Hematopoietic multipotent progenitor cell treated with erythropoietin and hydrocortisone succinate and interleukin-3 and kit ligand, for 17 days (in vitro differentiated cells): ENCODE data around the gene ZNF491.
A peak's percentile ranks its signal among the peaks of the same experiment; 100 is the strongest.
"Not testable (repeated sequence)": the region's sequence is repeated elsewhere in the genome, so short reads cannot be mapped to it uniquely, and the experiment has no call there.

Experiments used
- DNase-seq: peaks from one replicate; pipeline ENCODE4 v3.0.0-alpha.2; 2015; ENCODE audit warnings: low spot score

The ZNF491 gene

GRCh38 chr19:11806354-11807098 lies 8.2 kb downstream of the ZNF491 start:
- DNase-seq, result no peak

DNA sequence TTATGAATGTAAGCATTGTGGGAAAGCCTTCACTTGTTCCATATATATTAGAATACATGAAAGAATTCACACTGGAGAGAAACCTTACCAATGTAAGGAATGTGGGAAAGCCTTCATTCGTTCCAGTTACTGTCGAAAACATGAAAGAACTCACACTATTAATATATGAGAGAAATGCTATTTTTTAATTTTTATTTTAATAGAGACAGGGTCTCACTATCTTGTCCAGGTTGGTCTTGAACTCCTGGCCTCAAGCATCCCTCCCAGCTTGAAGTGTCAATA lies 8.7 kb downstream of the ZNF491 start:
- no peak for DNase-seq

DNA sequence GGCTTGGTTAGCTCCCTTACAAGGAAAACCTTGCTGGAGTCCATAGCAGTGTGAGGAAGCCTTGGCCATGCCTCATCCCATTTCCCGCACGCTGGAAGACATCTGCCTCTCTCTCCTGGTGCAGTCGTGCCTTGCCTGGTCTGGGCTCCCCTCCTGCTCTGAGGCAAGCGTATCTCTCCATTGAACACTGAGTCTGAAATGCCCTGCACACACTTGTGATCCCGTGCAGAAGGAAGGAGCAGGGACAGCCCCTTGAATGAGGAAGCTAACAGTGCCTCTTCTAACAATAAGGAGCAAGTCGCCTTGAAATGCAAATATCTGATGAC lies 15.3 kb downstream of the ZNF491 start:
- no peak for DNase-seq

- peak; percentile 78 for DNase-seq
Measured at GRCh38 chr19:11814029-11814699, 15.8 kb downstream of the ZNF491 start, which contains the start of gene ZNF440. TSS of gene ZNF440 (plus strand) at chr19:11814273. CDS start at chr19:11814448, 175 bp downstream.

DNA sequence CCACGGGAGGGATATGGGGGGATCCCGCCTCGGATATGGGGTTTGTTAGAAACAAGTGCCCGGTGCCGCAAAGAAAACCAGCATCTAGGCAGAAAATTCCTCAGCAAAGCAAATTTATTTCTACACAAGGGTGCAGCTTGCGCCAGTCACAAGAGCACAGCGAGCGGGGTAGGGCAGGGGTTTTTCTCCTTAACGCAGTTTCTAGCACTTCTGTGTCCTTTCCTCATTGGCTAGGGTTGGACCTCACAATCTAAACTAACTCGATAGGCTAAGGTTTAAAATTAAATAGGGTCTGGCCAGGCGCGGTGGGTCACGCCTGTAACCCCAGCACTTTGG lies 16.3 kb downstream of the ZNF491 start:
- no peak for DNase-seq

DNA sequence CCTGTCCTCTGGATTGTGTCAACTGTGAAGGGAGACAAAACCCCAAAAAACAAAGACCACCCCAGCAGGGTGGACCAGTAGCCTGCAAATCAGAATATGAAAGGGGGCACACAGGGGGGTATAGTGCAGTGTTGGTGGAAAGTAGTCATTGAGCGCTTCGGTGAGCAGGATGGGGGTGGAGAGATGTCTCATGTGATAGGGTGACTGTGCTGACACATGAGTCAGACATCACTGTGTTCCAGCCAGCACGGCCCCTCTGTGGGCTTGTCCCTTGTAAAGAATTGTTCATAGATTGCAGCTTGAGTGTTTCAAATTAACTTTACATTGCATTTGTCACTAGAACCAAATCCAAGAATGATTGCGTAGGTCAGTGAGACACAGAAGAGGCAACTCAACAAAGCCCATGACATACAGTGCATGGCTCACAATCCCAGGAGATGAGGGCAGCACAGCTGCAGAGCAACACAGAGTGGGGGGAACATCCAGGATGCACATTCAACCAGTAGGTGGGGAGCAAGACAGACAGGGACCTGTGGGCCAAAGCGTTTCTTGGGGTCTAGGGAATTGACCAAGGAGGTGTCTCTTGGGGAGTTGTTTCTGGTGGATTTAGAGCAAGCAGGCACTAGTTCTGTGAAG lies 23.3 kb downstream of the ZNF491 start:
- no peak for DNase-seq

- DNase-seq, result not testable (repeated sequence)
Measured at GRCh38 chr19:11828957-11829876, 30.9 kb downstream of the ZNF491 start.

DNA sequence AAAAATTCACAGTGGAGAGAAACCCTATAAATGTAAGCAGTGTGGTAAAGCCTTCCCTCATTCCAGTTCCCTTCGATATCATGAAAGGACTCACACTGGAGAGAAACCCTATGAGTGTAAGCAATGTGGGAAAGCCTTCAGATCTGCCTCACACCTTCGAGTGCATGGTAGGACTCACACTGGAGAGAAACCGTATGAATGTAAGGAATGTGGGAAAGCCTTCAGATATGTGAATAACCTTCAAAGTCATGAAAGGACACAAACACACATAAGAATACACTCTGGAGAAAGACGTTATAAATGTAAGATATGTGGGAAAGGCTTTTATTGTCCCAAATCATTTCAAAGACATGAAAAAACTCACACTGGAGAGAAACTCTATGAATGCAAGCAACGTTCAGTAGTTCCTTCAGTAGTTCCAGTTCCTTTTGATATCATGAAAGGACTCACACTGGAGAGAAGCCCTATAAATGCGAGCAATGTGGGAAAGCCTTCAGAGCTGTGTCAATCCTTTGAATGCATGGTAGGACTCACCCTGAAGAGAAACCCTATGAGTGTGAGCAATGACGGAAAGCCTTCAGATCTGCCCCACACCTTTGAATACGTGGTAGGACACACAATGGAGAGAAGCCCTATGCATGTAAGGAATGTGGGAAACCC lies 34.1 kb downstream of the ZNF491 start:
- no peak for DNase-seq

GRCh38 chr19:11833541-11833940 lies 35.2 kb downstream of the ZNF491 start:
- no peak for DNase-seq

DNA sequence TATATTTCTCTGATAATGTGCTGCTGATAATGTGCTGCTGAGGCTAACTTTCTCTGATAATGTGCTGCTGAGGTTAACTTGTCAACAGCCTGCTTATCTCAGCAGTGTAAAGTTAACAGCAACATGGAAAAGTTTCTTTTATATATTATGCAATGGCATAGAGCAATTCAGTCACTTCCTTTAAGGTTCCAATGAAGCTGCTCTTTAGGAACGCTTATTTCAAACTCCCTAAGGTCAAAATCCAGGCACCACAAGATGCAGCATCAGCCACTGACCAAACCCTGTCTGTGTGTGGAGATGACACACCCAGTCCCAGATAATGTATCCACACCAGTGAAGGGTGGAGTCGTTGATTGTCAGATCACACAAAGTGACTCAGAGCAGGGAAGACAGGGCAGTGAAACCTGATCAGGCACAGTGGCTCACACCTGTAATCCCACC lies 37.3 kb downstream of the ZNF491 start:
- not testable (repeated sequence) for DNase-seq

DNA sequence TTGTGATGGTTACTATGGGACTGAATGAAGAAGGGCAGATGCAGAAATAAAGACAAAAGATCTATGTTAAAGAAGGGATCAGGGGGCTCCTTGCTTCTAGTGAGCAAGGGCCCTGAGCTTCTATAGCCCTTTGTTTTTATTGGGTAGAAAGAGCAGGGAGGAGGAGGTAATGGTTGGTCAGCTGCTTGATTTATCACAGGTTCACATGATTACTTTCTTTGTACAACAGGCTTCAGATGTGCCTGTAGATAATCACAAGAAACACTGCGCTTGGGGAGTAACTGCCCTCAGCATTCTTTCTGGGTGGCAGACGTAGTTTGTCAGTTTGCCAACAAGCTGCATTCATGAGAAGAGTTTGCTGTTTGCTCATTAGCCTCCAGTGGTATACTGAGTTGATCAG lies 45.4 kb downstream of the ZNF491 start:
- no peak for DNase-seq

GRCh38 chr19:11847615-11848014 lies 49.3 kb downstream of the ZNF491 start:
- DNase-seq, result not testable (repeated sequence)

GRCh38 chr19:11848200-11848593 lies 49.9 kb downstream of the ZNF491 start:
- no peak for DNase-seq

- peak; percentile 15 for DNase-seq
Measured at GRCh38 chr19:11848594-11849469, 50.5 kb downstream of the ZNF491 start, which contains the start of gene ZNF439. TSS of gene ZNF439 (plus strand) at chr19:11848726. CDS start at chr19:11848868, 142 bp downstream.

DNA sequence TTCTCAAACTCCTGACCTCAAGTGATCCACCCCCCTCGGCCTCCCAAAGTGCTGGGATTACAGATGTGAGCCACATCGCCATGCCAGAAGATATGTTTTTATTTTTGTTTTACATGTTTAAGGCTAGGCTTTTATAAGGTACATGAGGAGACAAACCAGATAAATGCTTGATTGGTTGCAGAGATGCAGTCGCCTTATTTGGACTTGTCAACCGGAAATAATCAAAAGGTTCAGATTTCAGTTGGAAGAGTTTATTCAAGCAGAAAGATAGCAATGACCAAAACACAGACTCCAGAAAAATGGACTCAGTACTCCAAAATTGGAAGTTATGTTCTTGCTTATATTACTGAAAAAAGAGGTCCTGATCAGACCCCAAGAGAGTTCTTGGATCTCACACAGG lies 52.0 kb downstream of the ZNF491 start:
- DNase-seq, result not testable (repeated sequence)

GRCh38 chr19:11853358-11853757 lies 55.0 kb downstream of the ZNF491 start:
- DNase-seq, result no peak

DNA sequence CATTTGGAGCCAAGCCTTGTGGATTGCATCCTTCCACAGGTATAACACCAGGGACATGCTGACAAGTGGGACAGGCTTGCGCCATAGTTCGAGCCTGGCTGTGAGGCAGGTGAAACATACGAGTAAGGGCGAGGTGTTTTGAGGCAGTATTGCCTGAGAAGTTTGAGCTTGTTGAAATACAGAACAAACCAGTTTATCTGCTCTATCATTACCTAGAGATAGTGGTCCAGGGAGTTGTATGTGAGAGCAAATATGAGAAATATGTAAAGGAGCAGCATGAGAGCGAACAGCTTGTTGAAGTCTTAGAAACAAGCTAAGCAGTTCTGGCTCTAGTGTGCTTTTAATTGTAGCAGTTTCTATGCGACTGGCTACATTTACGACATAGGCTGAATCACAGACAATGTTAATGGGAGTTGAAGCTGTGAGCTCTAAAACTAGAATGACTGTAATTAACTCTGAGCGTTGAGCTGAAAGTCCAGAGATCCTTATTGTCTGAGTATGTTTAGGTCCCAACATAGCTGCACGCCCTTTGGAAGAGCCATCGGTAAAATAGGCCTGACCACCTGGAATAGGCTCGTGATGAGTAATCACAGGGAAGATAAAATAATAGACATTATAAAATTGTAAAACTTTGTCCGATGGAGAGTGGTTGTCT lies 58.4 kb downstream of the ZNF491 start:
- no peak for DNase-seq
